Neuronal stem cell (in vitro differentiated cells): ENCODE measurements around the gene XXYLT1.
"Not testable (repeated sequence)": the region's sequence is repeated elsewhere in the genome, so short reads cannot be mapped to it uniquely, and the experiment has no call there.

ENCODE experiments used
- DNase-seq: peaks from one replicate; pipeline ENCODE4 v3.0.0-alpha.2; 2013; ENCODE audit warnings: low spot score
- H2AFZ ChIP-seq: one replicate; pipeline ENCODE4 v1.6.1; 2013; ENCODE audit warnings: mild to moderate bottlenecking, low read length, inconsistent platforms
- H2AK5ac ChIP-seq: 2 replicates; pipeline ENCODE4 v1.6.1; 2013; ENCODE audit warnings: low read depth, mild to moderate bottlenecking, inconsistent platforms, low read length, moderate library complexity, mixed read lengths
- H2BK120ac ChIP-seq: 2 replicates; pipeline ENCODE4 v1.6.1; 2013; ENCODE audit warnings: low read depth, mild to moderate bottlenecking, inconsistent platforms, low read length, moderate library complexity, mixed read lengths
- H2BK12ac ChIP-seq: one replicate; pipeline ENCODE4 v1.6.1; 2013; ENCODE audit warnings: low read length, inconsistent platforms
- H2BK15ac ChIP-seq: 2 replicates; pipeline ENCODE4 v1.6.1; 2013; ENCODE audit warnings: mild to moderate bottlenecking, low read length, inconsistent platforms, mixed read lengths
- H2BK5ac ChIP-seq: one replicate; pipeline ENCODE4 v1.6.1; 2013; ENCODE audit warnings: inconsistent platforms, mild to moderate bottlenecking, low read length, moderate library complexity
- H3K14ac ChIP-seq: one replicate; pipeline ENCODE4 v1.6.1; 2013; ENCODE audit warnings: low read length, inconsistent platforms
- H3K18ac ChIP-seq: 2 replicates; pipeline ENCODE4 v1.6.1; 2013; ENCODE audit warnings: low read length, inconsistent platforms
- H3K23ac ChIP-seq: 2 replicates; pipeline ENCODE4 v1.6.1; 2013; ENCODE audit warnings: low read depth, mild to moderate bottlenecking, mixed read lengths, low read length, inconsistent platforms; ENCODE audit not compliant: poor library complexity
- H3K27ac ChIP-seq: replicated peaks from 3 replicates; pipeline ENCODE4 v1.5.1; 2013; ENCODE audit warnings: low read length, inconsistent platforms
- H3K27me3 ChIP-seq, 3 experiments: 2 replicates each; pipeline ENCODE4 v1.6.1; 2013; ENCODE audit warnings: low read length in 3 of 3, mild to moderate bottlenecking in 2 of 3, inconsistent platforms in 1 of 3, low read depth in 1 of 3, mixed read lengths in 1 of 3, moderate library complexity in 1 of 3; ENCODE audit not compliant: control insufficient read depth in 3 of 3, insufficient read depth in 3 of 3
- H3K36me3 ChIP-seq, 2 donors: replicated peaks in 1 of 2; 2 replicates each; pipeline ENCODE4 v1.6.1; 2013; ENCODE audit warnings: low read length in 2 of 2; ENCODE audit not compliant: control insufficient read depth in 2 of 2, insufficient read depth in 2 of 2
- H3K4ac ChIP-seq: 2 replicates; pipeline ENCODE4 v1.6.1; 2013; ENCODE audit warnings: inconsistent platforms, mild to moderate bottlenecking, low read length, moderate library complexity
- H3K4me1 ChIP-seq, 2 donors: 1 replicate in 1 of 2; 2 replicates in 1 of 2; pipeline ENCODE4 v1.6.1; 2013; ENCODE audit warnings: low read length in 2 of 2, low read depth in 1 of 2; ENCODE audit not compliant: control insufficient read depth in 2 of 2, insufficient read depth in 1 of 2
- H3K4me2 ChIP-seq: one replicate; pipeline ENCODE4 v1.6.1; 2013; ENCODE audit warnings: mild to moderate bottlenecking, low read length, inconsistent platforms; ENCODE audit not compliant: insufficient read depth, poor library complexity, severe bottlenecking
- H3K4me3 ChIP-seq, 2 donors: 2 replicates each; pipeline ENCODE4 v1.5.1; 2013; ENCODE audit warnings: low read length in 2 of 2, mild to moderate bottlenecking in 2 of 2, inconsistent platforms in 1 of 2, moderate library complexity in 1 of 2
- H3K79me1 ChIP-seq: one replicate; pipeline ENCODE4 v1.6.1; 2013; ENCODE audit warnings: low read depth, mild to moderate bottlenecking, inconsistent platforms, low read length, moderate library complexity
- H3K9ac ChIP-seq: one replicate; pipeline ENCODE4 v1.6.1; 2013; ENCODE audit warnings: mild to moderate bottlenecking, low read depth, low read length, inconsistent platforms; ENCODE audit not compliant: poor library complexity
- H3K9me3 ChIP-seq, 2 donors: replicated peaks in 1 of 2; 2 replicates each; pipeline versions ENCODE3 to v1.6.1; 2013; ENCODE audit warnings: low read length in 2 of 2, mild to moderate bottlenecking in 2 of 2, inconsistent platforms in 1 of 2, low read depth in 1 of 2, mixed read lengths in 1 of 2, moderate library complexity in 1 of 2; ENCODE audit not compliant: control insufficient read depth in 2 of 2, insufficient read depth in 1 of 2
- H4K8ac ChIP-seq: one replicate; pipeline ENCODE4 v1.6.1; 2013; ENCODE audit warnings: low read depth, mild to moderate bottlenecking, inconsistent platforms, low read length, moderate library complexity
- H4K91ac ChIP-seq: one replicate; pipeline ENCODE4 v1.6.1; 2013; ENCODE audit warnings: low read length, low read depth, mild to moderate bottlenecking, inconsistent platforms; ENCODE audit not compliant: poor library complexity
- WGBS, 2 donors: extraction: QIAGEN DNeasy Blood & Tissue Kit; methylation state at CpG; one replicate each; pipeline ENCODE4 v1.1.7; 2013; ENCODE audit warnings: missing lambda C conversion rate in 2 of 2, mixed read lengths in 1 of 2; ENCODE audit not compliant: insufficient read length in 2 of 2, insufficient replicate concordance in 1 of 2; ENCODE audit errors: extremely low coverage in 2 of 2; 5-methylcytosine and 5-hydroxymethylcytosine counted together

XXYLT1 gene

GRCh38 chr3:195056506-195056905 lies 214.5 kb downstream of the XXYLT1 start:
- Histone ChIP-seq H2BK120ac (no peak overlapping the region), H3K14ac (no peak overlapping the region), H3K4me2 (no peak overlapping the region), H3K4ac (no peak overlapping the region), H4K91ac (no peak overlapping the region), H3K4me1 (peaks cover 2 to 14% of the 10 kb centered on the region in 2 donors), H3K9ac (no peak overlapping the region), H2BK15ac (no peak overlapping the region), H2AK5ac (no peak overlapping the region), H3K23ac (no peak overlapping the region), H3K27me3 (peaks cover 0 to 4% (median 0%) of the 10 kb centered on the region in 3 experiments), H2BK5ac (no peak overlapping the region), H4K8ac (no peak overlapping the region), H3K36me3 (no peaks in the 10 kb centered on the region), H3K18ac (no peak overlapping the region), H3K79me1 (no peaks in the 10 kb centered on the region), H3K9me3 (no peaks in the 10 kb centered on the region), H3K4me3 (no peak overlapping the region), H3K27ac (no peak overlapping the region), H2AFZ (no peak overlapping the region), H2BK12ac (no peak overlapping the region)
- no peak for DNase-seq
- WGBS, 2 donors, result no CpG with 5 or more reads among the region's 5 CpGs

GRCh38 chr3:195054311-195054710 lies 216.6 kb downstream of the XXYLT1 start:
- H2BK120ac ChIP-seq, result no peak overlapping the region
- no peaks in the 10 kb centered on the region for H3K36me3 ChIP-seq
- no peak overlapping the region for H4K91ac ChIP-seq
- H2AFZ ChIP-seq, result no peak overlapping the region
- no peak overlapping the region for H3K4me3 ChIP-seq
- no peak overlapping the region for H3K4me2 ChIP-seq
- H3K18ac ChIP-seq, result no peak overlapping the region
- no peak overlapping the region for H3K23ac ChIP-seq
- no CpG with 5 or more reads among the region's 6 CpGs for WGBS, 2 donors
- H3K9ac ChIP-seq, result no peak overlapping the region
- H2AK5ac ChIP-seq, result no peak overlapping the region
- H2BK12ac ChIP-seq, result no peak overlapping the region
- peaks cover 0 to 4% (median 0%) of the 10 kb centered on the region in 3 experiments for H3K27me3 ChIP-seq
- no peaks in the 10 kb centered on the region for H3K9me3 ChIP-seq
- no peak overlapping the region for H2BK15ac ChIP-seq
- H3K4me1 ChIP-seq, result peaks cover 0 to 3% of the 10 kb centered on the region in 2 donors
- no peaks in the 10 kb centered on the region for H3K79me1 ChIP-seq
- no peak overlapping the region for H2BK5ac ChIP-seq
- no peak for DNase-seq
- no peak overlapping the region for H3K27ac ChIP-seq
- no peak overlapping the region for H3K4ac ChIP-seq
- no peak overlapping the region for H4K8ac ChIP-seq
- no peak overlapping the region for H3K14ac ChIP-seq

- no peaks in the 10 kb centered on the region for H3K4me1 ChIP-seq
- H3K18ac ChIP-seq, result no peak overlapping the region
- H2BK12ac ChIP-seq, result no peak overlapping the region
- H3K27me3 ChIP-seq, result peaks cover 0 to 4% (median 0%) of the 10 kb centered on the region in 3 experiments
- no peak for DNase-seq
- H4K91ac ChIP-seq, result no peak overlapping the region
- H2BK120ac ChIP-seq, result no peak overlapping the region
- H3K9me3 ChIP-seq, result no peaks in the 10 kb centered on the region
- no peaks in the 10 kb centered on the region for H3K36me3 ChIP-seq
- no peak overlapping the region for H3K4me2 ChIP-seq
- H2BK5ac ChIP-seq, result no peak overlapping the region
- H2BK15ac ChIP-seq, result no peak overlapping the region
- peak overlapping the region; percentile 85 for H2AFZ ChIP-seq
- H3K4me3 ChIP-seq, result no peak overlapping the region
- no peak overlapping the region for H3K23ac ChIP-seq
- H2AK5ac ChIP-seq, result no peak overlapping the region
- H4K8ac ChIP-seq, result no peak overlapping the region
- H3K9ac ChIP-seq, result no peak overlapping the region
- no peak overlapping the region for H3K27ac ChIP-seq
- H3K79me1 ChIP-seq, result no peaks in the 10 kb centered on the region
- H3K4ac ChIP-seq, result no peak overlapping the region
- no peak overlapping the region for H3K14ac ChIP-seq
- no CpG with 5 or more reads among the region's 6 CpGs for WGBS, 2 donors
Observed at GRCh38 chr3:195052939-195053338, 218.0 kb downstream of the XXYLT1 start.

DNA sequence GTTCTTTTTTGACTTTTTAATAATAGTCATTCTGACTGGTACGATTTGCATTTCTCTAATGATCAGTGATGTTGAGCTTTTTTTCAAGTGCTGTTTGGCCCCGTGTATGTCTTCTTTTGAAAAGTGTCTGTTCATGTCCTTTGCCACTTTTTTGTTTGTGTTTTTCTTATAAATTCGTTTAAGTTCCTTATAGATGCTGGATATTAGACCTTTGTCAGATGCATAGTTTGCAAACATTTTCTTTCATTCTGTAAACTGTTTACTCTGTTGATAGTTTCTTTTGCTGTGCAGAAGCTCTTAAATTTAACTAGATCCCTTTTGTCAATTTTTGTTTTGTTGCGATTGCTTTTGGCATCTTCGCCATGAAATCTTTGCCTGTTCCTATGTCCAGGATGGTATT lies 220.7 kb downstream of the XXYLT1 start:
- not testable (repeated sequence) for H4K91ac ChIP-seq, H3K9ac ChIP-seq, H3K23ac ChIP-seq, H3K27me3 ChIP-seq, H4K8ac ChIP-seq, H2BK5ac ChIP-seq, H3K18ac ChIP-seq, H3K27ac ChIP-seq, H3K4me1 ChIP-seq, H3K4me3 ChIP-seq, H2AFZ ChIP-seq, H3K14ac ChIP-seq, H2BK15ac ChIP-seq, H3K9me3 ChIP-seq, H3K79me1 ChIP-seq, H3K4me2 ChIP-seq, H2BK12ac ChIP-seq, H3K4ac ChIP-seq, H3K36me3 ChIP-seq, H2BK120ac ChIP-seq, H2AK5ac ChIP-seq, DNase-seq
- WGBS, 2 donors, result no CpG with 5 or more reads among the region's 5 CpGs
